ENCODE data around the gene MTNR1A.

DNA sequence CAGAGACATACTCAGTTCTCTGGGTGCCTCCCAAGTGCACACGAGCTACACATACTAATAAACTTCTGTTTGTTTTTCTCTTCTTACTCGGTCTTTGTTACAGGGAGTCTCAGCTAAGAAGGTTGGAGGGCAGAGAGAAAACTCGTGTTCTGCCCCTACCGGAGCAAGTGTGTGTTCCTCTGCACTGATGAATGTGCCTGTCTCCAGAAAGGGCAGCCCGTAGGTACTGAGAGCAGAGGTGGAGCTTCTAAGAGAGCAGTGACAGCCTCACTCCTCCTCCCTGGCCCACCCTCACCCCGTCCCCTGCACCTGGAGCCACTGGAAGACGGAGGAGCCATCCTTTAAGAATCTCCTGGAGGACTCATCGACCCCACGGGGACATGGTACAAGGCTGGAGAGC lies 67.6 kb downstream of the MTNR1A start:
- TF ChIP-seq, protein P1, sequence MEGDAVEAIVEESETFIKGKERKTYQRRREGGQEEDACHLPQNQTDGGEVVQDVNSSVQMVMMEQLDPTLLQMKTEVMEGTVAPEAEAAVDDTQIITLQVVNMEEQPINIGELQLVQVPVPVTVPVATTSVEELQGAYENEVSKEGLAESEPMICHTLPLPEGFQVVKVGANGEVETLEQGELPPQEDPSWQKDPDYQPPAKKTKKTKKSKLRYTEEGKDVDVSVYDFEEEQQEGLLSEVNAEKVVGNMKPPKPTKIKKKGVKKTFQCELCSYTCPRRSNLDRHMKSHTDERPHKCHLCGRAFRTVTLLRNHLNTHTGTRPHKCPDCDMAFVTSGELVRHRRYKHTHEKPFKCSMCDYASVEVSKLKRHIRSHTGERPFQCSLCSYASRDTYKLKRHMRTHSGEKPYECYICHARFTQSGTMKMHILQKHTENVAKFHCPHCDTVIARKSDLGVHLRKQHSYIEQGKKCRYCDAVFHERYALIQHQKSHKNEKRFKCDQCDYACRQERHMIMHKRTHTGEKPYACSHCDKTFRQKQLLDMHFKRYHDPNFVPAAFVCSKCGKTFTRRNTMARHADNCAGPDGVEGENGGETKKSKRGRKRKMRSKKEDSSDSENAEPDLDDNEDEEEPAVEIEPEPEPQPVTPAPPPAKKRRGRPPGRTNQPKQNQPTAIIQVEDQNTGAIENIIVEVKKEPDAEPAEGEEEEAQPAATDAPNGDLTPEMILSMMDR (optimal IDR thresholded peaks at IDR 0.05 in 1 of 3, IDR thresholded peaks at IDR 0.05 in 1 of 3, conservative IDR thresholded peaks at IDR 0.05 in 1 of 3; ENCODE audit: extremely low read depth in 1 of 3, insufficient read depth in 2 of 3, low read length in 3 of 3), result no peak
- TF ChIP-seq EZH2 (IDR thresholded peaks at IDR 0.05; ENCODE audit: low read length), result no peak

Measured in keratinocyte (primary cell).